ENCODE results near the gene ZNF570. TPM values are rescaled to one million over a fixed set of nuclear protein-coding genes. Genes with fewer than 3 reads are reported as not detected.
A peak's percentile ranks its signal among the peaks of the same experiment; 100 is the strongest.

The ZNF570 gene
- total and polyA plus RNA-seq, 9 of the 15 experiments (the other 6 are each of a cell fraction or from before 2014, with no cell fraction given), result 0.09 to 0.95 (median 0.38) TPM

DNA sequence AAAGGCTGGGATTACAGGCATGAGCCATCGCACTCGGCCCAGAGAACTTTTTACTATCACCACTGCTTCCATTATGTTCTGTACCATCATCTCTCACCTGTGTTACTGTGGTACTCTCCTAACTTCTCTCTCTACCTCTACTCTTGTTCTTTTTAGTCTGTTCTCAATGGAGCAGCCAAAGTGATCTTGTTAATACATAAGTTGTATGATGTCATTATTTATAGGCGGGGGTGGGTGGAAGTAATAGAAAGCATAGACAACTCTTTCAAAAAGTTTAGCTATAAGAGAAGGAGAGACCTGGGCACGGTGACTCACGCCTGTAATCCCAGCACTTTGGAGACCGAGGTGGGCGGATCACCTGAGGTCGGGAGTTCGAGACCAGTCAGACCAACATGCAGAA lies 3.0 kb downstream of the ZNF570 start (continued):
- TF ChIP-seq IRF2 (CRISPR knock-in tag; IDR thresholded peaks at IDR 0.05) (no peak), E2F5 (CRISPR knock-in tag; IDR thresholded peaks at IDR 0.05) (no peak), CBX5 (IDR thresholded peaks at IDR 0.05; ENCODE audit: borderline replicate concordance, low read depth) (no peak), HSF4 (CRISPR knock-in tag; IDR thresholded peaks at IDR 0.05; ENCODE audit: borderline replicate concordance) (no peak)

- TF ChIP-seq PURB (CRISPR knock-in tag; IDR thresholded peaks at IDR 0.05; ENCODE audit: low read depth) (no peak), ZNF274 (IDR thresholded peaks at IDR 0.05; ENCODE audit: borderline replicate concordance, low read depth, low read length) (peak; percentile 91)
- intact Hi-C loops (cut with micrococcal nuclease) (no loop called here), in situ Hi-C loops (cut with MboI) (no loop called here)
- CTCF ChIA-PET (ENCODE audit: low intra/inter-chr PET ratio), result no interaction called here
- H4K20me1 ChIP-seq (replicated peaks; ENCODE audit: control insufficient read depth, insufficient read depth, low read length), result no peaks in the 10 kb centered on the region
- 0% methylated on average over 8 of the region's 8 CpGs for WGBS (ENCODE audit: insufficient coverage, low coverage, missing lambda C conversion rate)
- POLR2A ChIA-PET, result no interaction called here
- ATAC-seq, result no peak
- no peak for DNase-seq (ENCODE audit: extremely low read depth in 1 of 4, low spot score in 3 of 4)
- no peaks in the 10 kb centered on the region for H3K27me3 ChIP-seq (ENCODE audit: control insufficient read depth in 2 of 2, insufficient read depth in 2 of 2, low read length in 2 of 2)
- H3K4me2 ChIP-seq (ENCODE audit: insufficient read depth, low read length), result no peak overlapping the region
- no peak overlapping the region for H3K27ac ChIP-seq (ENCODE audit: extremely low read depth, low read depth, low read length)
- H3K9me1 ChIP-seq (ENCODE audit: control insufficient read depth, insufficient read depth, low read length), result no peaks in the 10 kb centered on the region
- no TSS peak for BruUV-seq (replicated peaks)
- H3K4me3 ChIP-seq, result no peak overlapping the region
- H3K4me1 ChIP-seq (replicated peaks in 1 of 2; ENCODE audit: control insufficient read depth in 2 of 2, insufficient read depth in 2 of 2, low read length in 2 of 2), result no peaks in the 10 kb centered on the region
- no peaks in the 10 kb centered on the region; the same call in 1 of the 2 replicates for H3K9me3 ChIP-seq (replicated peaks; ENCODE audit: control insufficient read depth, insufficient read depth, low read depth, low read length)
- H3K36me3 ChIP-seq (ENCODE audit: control insufficient read depth, insufficient read depth, low read length), result no peaks in the 10 kb centered on the region
- no peak overlapping the region for H2AFZ ChIP-seq (ENCODE audit: low read depth, low read length)
- H3K9ac ChIP-seq (ENCODE audit: insufficient read depth in 1 of 2, low read depth in 2 of 2, low read length in 2 of 2), result no peak overlapping the region
- FAIRE-seq, result no peak
- no peaks in the 10 kb centered on the region for H3K79me2 ChIP-seq (ENCODE audit: control insufficient read depth, insufficient read depth, low read length)
Measured at GRCh38 chr19:37484406-37485168, 15.4 kb downstream of the ZNF570 start.
